COLO829 (cell line): Measurements from ENCODE around the gene MRPL57.
"Not testable (repeated sequence)": the region's sequence is repeated elsewhere in the genome, so short reads cannot be mapped to it uniquely, and the experiment has no call there.

Experiments
- DNase-seq: peaks from one replicate; pipeline ENCODE4 v3.0.0; 2012; ENCODE audit warnings: low spot score

Gene MRPL57

DNA sequence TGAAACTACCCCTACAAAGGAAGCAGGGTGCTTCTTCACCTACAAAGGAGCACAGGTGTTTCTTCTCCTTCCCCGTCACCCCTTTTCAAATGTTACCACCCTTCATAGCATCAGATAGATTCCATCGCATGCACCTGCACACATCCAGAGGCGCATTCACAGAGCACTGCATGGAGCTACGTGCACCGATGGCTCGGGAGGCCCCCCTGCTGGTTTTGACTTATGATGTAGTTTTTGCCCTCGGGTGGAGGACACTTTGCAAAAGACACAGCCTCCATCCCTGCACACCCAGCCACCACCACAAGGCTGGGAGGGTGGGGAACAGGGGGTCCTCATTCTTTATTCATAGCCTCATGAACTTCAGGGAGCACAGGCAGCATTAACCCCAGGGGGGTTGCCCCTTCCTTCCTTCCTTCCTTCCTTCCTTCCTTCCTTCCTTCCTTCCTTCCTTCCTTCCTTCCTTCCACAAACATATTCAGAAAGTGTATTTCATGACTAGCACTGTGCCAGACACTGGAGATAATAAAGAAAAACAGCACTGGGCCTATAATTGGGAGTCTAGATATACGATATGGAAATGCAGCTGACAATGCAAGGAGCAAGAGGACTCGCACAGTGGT is 21.3 kb downstream of the MRPL57 start:
- not testable (repeated sequence) for DNase-seq

DNA sequence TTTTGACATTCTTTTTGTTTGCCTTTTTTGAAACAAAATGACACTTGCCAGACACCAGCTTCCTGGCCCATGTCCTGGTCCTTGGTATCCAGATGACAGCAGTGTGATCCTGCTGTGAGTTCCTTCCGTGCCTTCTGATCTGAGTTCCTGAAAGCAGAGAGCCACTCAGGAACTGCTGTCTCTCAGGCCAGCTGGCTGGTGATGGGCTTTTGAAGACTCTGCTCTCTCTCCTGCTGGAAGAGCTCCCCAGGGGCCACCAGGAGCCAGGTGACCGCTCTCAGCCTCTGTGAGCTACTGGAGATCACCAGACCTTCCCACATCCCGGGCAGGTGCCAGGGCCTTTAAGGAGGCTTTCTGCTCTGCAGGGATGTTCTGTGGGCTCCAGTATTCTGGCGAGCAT is 21.9 kb downstream of the MRPL57 start:
- DNase-seq, result not testable (repeated sequence)

DNA sequence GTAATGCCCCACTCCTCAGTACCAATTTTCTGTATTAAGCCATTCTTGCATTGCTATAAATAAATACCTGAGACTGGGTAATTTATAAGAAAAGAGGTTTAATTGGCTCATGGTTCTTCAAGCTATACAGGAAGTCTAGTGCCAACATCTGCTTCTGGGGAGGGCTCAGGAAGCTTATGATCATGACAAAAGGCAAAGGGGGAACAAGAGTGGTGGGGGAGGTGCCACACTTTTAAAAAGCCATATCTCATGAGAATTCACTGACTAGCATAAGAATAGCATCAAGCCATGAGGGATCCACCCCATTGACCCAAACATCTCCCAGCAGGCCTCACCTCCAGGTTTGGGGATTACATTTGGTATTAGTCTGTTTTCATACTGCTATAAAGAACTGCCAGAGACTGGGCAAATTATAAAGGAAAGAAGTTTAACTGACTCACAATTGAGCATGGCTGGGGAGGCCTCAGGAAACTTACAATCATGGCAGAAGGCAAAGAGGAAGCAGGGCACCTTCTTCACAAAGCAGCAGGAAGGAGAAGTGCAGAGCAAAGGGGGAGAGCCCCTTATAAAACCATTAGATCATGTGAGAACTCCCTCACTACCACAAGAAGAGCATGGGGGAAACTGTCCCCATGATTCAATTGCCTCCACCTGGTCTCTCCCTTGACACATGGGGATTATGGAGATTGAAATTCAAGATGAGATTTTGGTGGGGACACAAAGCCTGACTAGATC is 25.2 kb downstream of the MRPL57 start:
- not testable (repeated sequence) for DNase-seq

DNA sequence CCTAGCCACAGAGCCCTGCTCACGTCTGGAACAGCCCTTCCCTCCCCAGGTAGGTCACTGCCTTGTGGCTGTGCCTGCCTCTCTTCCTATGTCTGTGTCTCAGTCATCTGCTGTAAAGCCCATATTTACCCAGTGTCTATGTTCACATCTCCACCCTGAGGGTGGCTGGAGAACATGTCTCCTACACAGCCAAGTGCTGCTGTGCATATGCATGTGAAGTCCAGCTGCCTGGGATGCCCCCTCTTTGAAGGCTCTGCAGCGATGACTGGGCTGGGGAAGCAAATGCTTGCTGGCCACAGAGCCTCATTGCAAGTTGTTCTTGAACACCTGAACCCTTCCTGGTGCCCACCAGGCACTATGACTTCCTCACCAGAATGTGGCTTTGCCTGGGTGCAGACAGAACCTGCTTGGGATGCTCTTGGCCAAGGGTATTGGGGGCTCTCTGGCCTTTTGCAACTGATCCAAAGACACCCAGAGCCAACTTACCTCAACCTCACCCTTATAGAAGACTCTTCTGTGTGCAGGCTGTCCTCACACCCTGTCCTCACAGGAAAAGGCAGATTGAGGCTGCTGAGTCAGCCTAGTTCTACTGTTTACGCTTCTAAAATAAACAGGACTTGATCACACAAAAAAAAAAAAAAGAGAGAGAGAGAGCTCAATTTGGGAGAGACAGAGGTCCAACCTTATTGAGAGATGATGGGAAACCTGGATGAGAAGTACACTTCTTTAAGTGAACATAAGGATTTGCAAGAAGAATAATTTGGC is 26.5 kb downstream of the MRPL57 start:
- DNase-seq, result no peak

DNA sequence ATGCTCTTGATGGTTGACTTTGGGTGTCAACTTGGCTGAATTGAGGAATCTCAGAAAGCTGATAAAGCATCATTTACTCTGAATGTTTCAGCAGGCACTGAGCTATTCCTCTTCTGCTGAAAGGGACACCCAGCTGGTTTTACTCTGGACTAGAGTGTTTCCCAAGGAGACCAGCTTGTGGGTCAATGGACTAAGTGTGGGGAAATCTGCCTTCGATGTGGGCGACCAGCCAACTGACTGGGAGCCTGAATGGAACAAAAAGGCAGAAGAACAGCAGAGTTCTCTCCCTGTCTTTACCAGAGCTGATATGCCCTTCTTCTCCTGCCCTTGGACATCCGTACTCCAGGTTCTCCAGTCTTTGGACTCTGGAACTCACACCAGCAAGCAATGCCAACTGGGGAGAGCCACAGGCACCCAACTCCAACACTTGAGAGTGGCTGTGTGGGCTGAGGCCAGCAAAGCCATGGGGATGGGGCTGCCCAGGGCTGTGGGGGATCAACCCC is 32.2 kb downstream of the MRPL57 start:
- DNase-seq, result no peak

DNA sequence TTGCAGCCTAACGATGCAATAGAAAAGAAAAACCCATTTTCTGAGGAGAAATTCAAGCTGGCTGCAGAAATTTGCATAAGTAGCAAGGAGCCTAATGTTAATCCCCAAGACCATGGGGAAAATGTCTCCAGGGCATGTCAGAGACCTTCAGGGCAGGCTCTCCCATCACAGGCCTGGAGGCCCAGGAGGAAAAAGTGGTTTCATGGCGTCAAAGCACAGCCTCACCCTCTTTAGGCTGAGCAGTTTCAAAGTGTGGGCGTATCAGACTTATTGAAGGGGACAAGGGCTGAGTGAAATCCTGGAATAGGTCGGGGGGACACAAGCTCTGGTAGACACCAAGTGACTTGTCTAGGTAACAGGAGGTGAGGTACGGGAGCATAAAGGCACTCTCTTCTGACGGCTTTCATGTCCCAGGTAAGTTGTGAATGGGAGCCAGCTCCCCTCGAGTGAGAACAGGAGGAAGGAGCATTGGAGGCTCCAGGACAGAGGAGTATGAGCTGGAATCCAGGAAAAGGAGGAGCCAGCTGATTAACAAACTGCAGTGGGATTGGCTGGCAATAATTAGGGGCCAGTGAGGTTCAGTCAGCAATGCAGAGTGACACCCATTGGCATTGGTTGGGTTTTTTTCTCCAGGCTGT is 35.8 kb downstream of the MRPL57 start:
- DNase-seq, result no peak

DNA sequence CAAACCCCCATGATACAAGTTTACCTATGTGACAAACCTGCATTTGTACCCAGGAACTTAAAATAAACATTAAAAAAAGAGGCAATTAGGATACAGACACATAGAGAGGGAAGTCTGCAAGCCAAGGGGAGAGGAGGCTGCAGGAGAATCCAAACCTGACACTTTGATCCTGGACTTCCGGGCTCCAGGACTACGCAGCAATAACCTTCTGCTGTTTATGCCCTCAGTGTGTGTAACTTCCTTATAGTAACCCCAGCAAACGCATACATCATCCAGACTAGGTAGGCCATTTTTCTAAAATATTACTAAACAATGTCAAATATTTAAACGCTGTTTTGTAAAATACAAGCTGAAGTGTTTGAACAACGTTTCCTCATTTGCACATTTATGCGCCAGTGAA is 39.0 kb downstream of the MRPL57 start:
- not testable (repeated sequence) for DNase-seq

DNA sequence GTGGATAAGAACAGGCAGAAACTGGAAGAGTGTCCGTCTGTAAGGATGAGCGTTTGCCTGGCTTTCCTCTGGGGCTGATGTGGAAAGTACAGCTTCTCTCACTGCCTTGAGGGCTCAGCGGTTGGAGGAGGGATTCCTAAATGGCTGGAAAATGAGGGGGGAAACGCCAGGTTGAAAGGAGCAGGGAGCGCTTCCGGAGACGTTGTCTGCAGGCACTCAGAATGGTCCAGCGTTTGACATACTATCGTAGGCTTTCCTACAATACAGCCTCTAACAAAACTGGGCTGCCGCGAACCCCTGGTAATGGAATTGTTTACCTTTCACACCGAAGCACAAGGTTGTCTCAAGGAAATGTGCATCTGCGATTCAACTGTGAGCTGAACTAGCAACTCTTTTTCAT is 39.9 kb downstream of the MRPL57 start:
- DNase-seq, result no peak

DNA sequence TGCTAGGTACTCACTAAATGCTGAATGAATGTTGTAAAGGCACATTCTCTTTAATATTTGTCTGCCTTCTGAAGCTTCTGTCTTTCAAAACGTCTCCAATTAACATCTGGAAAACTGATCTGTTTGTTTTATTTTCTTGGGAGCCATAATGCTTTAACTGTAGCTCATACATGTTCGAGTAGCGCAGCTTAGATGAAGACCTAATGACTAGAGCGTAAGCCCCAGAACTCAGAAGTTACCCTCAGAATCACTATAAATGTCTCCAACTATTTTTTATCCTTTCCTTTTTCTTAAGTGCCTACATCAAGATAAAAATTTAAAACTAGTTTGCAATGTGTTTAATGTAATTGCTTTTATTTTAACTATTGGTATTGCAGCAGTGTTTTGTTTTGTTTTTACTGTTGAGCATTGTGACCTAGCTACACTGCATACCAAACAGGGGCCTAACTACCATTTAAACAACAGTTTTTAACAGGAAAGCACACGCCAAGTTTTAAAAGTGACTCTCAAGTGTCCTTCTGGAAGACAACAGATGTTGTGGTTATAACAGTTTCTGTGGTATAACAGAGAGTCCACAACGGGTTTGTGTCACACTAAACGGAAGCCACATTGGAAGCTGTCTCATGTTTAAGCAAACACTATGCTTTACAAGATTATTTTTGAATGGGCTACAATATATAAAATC is 42.0 kb downstream of the MRPL57 start:
- DNase-seq, result no peak

DNA sequence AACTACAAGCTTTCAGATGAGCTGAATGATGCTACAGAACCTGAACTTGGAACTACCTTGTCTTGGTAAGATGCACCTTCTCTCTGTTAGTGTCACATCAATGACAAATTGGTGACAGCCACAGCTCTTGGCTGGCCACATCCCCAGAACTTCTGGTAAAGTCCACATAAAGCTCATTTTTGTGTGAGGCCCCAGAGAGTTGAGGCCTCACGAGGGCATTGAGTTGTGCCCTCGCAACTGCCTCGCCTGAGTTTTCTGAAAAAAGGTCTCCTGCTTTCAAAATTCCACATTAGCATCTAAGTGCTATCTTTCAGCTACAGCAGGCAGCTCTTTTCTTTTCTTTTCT is 42.6 kb downstream of the MRPL57 start:
- no peak for DNase-seq

DNA sequence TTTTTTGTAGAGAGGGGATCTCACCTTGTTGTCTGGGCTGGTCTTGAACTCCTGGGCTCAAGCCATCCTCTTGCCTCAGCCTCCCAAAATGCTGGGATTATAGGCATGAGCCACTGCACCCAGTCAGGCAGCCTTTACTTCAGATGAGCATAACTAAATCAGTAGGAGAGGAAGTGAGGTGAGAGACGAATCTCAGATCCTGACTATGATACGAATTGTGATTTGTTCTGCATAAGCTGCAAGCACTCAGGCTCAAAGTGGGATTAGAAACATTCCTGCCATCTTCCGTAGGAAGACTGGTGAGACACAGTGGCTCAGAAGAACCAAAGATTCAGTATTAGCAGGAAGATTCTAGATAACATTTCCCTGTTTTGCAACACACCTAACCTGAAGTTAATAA is 43.3 kb downstream of the MRPL57 start:
- DNase-seq, result not testable (repeated sequence)

DNA sequence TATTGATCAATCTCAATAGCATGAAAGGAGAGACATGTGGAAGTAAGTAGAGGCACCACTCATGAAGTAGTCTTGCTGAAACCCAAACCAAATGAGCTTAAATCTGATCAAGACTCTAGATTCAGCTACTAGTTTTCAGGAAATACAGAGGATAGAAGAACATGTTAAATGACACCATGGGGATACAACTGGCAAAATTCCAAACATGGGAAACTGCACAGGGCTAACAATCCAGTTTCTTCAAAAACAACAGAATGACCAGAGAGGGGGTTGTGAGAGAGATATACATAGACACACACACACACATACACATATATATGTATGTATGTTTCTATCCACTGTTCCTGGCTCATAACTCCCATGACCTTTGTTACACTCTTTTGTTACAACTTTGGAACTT is 44.8 kb downstream of the MRPL57 start:
- DNase-seq, result no peak

DNA sequence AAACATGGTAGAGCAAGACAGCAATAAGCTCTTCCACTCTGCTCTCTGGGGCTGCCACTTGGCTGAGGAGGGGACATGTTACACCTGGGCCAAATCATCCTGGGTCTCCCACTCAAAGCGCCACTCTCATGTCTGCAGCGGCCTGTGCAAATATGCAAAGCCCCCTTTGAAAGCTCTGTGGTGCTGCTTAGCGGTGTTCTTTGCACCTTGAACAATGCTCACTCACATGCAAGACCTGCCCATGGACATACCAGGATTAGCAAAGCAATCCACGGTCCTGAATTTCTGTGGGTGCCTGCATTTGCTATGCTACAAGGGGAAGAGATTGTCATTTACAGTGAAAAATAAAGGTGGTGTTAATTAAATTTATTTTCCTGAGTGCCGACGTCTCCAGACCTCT is 48.6 kb downstream of the MRPL57 start:
- DNase-seq, result no peak

DNA sequence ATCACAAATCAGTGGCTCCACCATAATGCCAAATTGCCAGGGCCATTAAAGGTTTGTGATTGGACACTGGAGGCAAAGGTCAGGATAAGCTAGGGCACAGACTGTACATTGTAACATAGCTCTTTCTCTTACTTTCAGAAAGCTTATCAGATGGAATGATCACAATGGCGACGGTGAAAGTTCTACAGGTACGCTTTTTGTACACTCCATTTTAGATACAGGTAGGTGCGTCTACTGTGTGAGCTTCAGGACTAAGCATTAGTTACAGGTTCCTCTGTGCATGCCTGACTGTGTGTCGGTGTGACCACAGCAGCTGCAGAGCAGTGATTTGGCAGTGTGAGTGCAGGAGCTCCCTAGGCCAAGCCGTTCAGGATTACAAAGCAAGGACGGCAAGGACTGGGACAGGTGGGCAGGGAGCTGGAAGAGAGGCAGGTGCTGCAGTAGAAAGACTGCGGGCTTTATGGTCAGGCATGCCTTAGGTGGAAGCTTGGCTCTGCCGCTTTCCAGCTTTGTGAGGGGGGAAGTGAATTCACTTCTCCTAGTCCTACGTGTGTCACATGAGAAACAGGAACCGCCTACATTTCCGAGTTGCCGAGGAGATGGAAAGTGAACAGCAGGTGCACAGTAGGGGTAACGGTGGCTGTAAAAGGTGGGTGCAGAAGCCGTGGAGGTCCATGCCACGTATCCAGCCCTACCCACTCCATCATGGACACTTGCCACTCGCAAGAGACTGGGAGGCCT is 49.6 kb downstream of the MRPL57 start:
- DNase-seq, result no peak

DNA sequence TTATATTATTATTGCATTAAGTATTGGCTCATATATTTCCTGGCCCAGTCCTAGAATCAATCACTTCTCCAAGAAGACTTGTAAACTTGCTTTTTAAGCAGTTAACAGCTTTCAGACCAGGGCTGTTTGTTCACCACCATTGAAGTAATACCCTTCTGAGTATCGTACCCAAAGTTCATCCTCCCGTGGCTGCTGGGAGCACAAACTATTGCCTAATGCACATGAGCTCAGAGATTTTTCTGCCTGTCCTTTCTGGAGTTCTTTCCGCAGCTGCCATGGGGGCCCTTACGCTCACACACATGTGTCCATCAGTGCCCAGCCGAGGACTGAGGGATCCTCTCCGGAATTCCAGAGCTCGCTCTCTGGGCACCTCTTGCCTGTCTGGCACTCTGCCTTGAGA is 51.5 kb downstream of the MRPL57 start:
- DNase-seq, result no peak
